OCI-M2 (cell line): ENCODE data around the gene UBAP2.

ENCODE experiments used
- DNase-seq: peaks from one replicate; lab custom pipeline; 2025; ENCODE audit not compliant: unreplicated experiment; lab: John Stamatoyannopoulos, UW

Gene UBAP2

DNA sequence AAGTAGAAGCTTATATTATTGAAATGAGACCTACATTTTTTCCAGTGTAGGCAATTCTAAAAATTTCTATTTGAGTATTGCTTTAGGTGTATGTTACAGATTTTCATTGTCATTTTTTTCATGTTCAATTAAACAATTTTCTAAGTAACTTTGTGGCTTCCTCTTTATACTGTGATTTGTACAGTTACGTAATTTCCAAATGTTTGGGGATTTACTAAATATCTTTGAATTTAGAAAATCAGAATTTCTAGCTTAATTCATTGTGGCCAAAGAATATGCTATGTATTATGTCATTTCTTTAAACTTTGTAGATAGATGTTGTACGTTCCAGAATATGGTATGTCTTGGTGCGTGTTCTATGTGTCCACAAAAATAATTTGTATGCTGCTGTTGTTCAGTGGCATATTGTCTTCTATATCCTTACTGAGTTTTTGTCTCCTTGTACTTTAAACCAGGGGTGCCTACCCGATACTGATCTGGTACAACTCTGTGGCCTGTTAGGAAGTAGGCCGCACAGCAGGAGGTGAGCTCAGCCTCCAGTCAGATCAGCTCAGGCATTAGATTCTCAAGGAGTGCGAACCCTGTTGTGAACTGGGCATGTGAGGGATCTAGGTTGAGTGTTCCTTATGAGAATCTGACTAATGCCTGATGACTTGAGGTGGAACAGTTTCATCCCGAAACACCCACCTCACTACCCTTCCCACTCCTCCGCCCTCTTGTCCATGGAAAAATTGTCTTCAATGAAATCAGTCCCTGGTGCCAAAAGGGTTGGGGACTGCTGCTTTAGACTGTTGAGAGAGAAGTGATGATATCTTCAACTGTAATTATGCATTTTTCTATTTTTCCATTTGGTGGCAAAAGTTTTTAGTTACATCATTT lies 168.2 kb downstream of the UBAP2 start:
- DNase-seq, result no peak

DNA sequence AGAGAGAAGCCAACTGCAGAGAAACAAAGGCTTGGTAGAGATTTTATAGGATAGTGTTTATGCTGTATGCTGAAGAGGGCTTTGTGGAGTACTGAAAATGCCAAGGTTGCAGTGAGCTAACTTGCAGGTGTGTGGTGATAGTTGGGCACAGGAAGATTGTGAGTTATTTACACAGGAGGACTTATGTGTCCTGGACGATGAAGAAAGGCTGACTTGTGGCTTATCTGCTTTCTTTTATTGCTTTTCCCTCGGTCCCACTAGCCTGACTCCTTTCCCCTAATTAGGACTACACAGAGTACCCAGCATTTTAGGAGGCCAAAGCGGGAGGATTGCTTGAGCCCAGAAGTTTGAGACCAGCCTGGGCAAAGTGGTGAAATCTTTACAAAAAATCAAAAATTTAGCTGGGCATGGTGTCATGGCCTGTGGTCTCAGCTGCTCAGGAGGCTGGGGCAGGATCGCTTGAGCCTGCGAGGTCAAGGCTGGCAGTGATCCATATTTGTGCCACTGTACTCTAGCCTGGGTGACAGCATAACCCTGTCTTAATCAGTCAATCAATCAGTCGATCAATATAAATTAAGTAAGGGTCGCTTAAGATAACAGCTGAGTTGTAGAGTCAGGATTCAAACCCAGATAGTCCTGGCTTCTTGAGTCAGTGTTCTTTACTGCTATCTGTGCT lies 169.9 kb downstream of the UBAP2 start:
- no peak for DNase-seq

GRCh38 chr9:33877727-33878489 lies 170.8 kb downstream of the UBAP2 start:
- no peak for DNase-seq
